NCI-H1436 treated with DMSO at 0.1 percent for 48 hours (cell line): ENCODE data around the gene RAPGEF1.
"Not testable (repeated sequence)": the region's sequence is repeated elsewhere in the genome, so short reads cannot be mapped to it uniquely, and the experiment has no call there.

Experiments used
- DNase-seq: peaks from one replicate; lab custom pipeline; 2025; lab: John Stamatoyannopoulos, UW

The RAPGEF1 gene

DNA sequence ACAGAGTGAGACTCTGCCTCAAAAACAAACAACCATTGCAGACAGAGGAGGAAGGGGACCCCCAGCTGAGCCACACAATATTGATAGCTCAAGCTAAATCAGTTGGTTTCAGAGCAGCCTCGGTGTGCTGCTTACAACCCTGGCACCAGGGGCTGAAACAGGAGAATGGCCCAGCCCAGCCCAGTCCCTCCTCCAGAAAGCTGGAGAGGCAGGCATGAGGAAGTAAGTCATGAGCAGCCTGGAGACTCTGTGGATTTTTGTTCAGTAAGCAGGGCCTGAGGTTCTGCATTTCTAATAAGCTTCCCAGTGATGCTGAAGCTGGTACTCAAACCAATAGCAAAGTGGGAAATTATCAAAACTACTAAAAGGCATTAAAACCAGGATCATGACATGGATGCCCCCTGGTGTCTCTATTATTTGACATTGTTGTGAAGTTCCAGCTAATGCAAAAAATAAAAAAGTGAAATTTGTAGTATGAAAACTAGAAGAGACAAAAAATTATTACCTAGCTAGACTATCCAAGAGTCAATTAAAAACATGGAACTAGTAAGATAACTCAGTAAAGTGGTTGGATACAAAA, 180.4 kb downstream of the RAPGEF1 start:
- DNase-seq: no peak

DNA sequence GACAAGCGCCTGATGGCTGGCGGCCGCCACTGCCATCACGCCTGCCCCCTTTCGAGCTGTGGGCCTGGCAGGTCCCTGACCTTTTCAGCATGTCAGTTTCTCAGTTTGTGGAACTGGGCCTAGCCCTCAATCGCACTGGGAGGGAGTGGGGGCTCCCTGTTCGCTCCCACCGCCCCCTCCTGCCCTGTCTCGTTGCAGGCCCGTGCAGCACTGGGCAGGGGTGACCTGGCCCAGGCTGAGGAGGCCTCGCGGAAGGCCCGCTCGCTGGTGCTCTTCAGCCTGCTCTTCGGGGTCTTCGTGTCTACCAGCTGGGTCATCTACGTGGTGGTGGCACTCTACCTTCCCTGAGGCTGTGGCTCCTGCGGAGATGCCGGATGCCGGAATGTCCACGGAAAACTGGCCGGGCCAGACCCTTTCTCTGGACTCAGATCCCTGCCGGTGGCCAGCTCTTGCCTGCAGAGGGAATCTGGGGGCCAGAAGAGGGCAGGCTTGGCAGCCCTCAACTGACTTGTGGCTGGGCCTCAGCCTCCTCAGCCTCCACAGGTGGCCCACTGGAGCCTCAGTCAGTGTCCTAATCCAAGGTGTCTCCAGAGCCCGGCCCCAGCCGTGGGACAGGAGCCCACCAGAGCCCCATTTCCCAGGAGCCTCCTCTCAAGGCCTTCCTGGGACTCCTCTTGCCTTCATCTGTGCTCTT, 181.9 kb downstream of the RAPGEF1 start:
- DNase-seq: no peak

GRCh38 chr9:131555841-131556673, 183.8 kb downstream of the RAPGEF1 start:
- no peak for DNase-seq

DNA sequence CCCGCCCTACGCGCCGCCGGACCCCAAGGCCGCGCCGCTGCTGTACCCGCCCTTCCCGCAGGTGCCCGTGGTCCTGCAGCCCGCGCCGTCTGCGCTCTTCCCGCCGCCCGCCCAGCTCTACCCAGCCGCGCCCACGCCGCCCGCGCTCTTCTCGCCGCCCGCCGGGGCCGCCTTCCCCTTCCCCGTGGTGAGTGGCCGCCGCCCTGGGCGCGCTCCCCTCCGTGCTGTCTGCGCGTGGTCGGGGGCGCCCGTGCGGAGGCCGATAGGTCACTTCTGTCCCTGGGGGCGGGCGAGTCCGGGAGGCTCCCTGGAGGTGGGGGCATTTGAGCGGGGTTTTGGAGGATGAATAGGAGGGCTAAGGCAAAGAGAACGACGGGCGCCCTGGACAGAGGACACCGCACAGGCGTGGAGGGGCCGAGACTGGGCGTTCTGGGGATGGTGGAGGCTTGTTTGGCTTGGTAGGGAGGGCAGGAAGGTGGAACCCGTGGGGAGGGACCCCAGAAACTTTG, 185.0 kb downstream of the RAPGEF1 start:
- DNase-seq: no peak

GRCh38 chr9:131554087-131554842, 185.6 kb downstream of the RAPGEF1 start:
- DNase-seq: no peak

DNA sequence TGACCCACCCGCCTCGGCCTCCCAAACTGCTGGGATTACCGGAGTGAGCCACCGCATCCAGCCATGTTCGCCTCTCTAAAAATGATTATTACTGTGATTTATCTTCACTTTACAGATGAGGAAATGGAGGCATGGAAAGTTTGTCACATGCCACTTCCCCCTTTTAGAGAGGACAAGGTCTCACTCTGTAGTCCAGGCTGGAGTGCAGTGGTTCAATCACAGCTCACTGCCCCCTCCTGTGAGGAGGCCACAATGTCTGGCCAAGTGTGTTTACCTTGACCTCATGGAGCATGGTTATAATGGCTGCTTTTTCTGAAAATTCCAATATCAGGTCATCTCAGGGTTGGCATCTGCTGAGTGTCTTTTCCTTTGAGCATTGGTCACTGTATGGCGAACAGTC, 187.8 kb downstream of the RAPGEF1 start:
- no peak for DNase-seq

- DNase-seq: not testable (repeated sequence)
Measured at GRCh38 chr9:131550465-131550864, 189.4 kb downstream of the RAPGEF1 start.

DNA sequence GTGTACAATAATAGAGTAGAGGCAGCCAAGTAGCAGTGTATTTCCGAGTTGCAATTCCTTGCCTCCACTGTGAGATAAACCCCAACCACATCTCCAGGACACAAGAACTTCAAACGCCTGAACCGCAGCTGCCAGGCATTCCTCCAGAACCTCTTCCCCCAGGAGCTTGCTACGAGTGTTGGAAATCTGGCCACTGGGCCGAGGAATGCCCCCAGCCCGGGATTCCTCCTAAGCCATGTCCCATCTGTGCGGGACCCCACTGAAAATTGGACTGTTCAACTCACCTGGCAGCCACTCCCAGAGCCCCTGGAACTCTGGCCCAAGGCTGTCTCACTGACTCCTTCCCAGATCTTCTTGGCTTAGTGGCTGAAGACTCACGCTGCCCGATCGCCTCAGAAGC, 190.7 kb downstream of the RAPGEF1 start:
- not testable (repeated sequence) for DNase-seq

DNA sequence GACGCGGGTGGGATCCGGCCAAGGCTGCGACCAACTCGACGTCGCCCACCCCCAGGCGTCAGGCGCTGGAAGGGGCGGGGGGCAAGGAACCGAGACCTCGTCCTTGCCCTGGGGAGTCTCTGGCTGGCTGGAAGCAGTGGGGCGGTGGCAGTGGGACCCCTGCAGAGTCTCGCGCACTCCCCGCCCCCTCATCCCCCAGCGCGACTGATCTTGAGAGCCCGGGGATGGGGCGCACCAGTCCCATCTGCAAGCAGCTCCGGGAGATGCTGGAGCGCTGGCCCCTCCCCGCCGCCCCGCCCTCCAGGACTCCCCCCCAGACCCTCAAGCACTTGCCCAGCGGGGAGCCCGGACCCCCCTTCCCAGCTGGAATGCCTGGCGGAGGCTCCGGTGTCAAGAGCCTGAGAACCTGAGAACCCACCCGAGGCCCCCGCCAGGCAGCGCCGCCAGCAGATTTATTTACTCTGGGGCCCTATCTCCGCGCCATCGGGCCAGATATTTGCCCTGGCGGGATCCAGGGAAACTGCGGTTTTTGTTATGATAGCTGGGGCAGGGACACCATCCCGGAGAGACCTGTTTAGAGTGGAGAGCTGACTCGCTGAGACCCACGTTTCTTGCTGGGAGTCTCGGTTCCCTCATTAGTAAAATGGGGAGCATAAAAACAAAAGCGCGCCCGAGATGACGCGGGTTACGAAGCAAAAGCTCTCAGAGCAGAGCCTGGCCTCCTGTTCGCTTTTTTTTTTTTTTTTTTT, 193.4 kb downstream of the RAPGEF1 start:
- DNase-seq: no peak

DNA sequence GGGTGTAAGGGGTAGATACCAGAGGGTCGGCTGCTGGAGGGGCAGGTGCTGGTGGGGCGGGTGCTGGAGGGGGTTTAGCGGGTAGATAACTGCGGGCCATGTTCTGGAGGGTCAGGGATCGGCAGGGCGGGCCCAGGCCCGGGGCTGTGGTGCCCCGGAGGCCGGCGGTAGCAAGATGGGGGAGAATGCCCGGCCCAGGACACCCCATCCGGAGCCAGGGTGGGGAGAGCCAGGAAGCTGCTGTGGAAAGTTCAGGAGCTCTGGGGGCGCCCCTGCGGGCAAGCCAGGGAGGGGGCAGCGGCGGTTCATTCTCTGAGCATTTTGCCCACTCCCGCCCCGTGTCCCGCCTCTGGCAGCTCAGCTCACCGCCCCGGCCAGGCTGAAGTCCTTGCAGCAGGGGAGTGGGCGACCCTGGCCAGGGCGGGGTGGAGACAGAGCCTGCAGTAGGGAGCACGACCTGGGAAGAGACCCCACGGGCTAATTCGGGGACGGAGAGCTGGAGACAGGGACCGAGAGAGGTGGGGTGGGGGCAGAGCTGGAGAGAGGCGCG, 194.0 kb downstream of the RAPGEF1 start:
- DNase-seq: no peak

- DNase-seq: no peak
Measured at GRCh38 chr9:131545003-131545785, 194.7 kb downstream of the RAPGEF1 start, which contains the start of gene PRRT1B. PRRT1B (plus strand) TSS chr9:131545523; CDS start chr9:131545616, 93 bp downstream.

DNA sequence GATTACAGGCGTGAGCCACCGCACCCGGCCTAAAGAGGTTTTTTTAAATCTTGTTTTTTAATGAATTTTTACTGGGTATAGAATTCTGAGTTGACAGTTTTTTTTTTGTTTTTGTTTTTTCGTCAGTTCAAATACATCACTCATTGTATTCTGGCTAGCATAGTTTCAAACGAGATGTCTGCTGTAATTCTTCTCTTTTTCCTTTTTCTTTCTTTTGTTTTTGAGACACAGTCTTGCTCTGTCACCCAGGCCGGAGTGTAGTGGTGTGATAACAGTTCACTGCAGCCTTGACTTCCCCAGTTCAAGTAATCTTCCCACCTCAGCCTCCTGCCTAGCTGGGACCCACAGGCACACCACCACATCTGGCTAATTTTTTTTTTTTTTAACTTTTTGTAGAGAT, 196.7 kb downstream of the RAPGEF1 start:
- DNase-seq: no peak

DNA sequence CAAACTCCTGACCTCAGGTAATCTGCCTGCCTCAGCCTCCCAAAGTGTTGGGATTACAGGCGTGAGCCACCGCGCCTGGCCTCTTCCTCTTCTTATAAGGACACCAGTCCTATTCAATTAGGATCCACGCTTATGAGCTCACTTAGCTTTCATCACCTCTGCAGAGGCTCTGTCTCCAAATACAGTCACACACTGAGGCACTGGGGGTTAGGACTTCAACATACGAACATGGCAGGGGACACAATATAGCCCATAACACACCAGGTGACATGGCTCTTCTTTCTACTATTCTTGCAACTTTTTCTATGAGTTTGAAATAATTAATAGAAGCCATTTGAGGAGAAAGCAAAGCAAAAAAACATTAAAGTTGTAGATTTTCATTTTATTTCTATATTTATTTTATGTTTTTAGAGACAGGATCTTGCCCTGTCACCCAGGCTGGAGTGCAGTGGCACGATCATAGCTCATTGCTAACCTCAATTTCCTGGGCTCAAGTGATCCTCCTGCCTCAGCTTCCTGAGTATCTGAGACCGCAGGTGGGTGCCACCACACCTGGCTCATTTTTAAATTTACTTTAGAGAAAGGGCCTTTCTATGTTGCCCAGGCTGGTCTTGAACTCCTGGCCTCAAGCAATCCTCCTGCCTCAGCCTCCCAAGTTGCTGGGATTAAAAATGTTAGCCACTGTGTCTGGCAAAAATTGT, 200.5 kb downstream of the RAPGEF1 start:
- DNase-seq: no peak

- DNase-seq: no peak
Measured at GRCh38 chr9:131537946-131538345, 201.9 kb downstream of the RAPGEF1 start.

DNA sequence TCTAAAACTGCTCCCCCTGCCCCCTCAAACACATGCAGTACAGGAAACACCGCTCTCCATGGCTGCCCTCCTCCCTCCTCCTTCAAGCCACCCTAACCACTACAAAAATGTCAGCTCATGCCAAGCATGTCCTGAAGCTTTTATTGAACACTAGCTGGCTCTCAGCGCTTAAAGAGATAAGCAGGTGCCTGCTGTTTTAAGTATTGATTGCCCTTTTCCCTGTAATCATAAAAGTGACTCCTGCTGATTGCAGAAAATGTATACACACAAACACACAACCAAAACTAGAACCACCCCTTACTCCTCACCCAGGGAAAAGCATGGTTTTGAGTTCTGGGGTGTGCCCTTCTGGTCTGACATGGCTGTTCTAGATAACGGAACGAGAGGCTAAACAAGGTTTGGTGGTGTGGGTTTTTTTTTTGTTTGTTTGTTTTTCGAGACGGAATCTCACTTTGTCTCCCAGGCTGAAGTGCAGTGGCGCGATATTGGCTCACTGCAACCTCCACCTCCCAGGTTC, 205.1 kb downstream of the RAPGEF1 start:
- DNase-seq: no peak

- DNase-seq: peak; percentile 11
Measured at GRCh38 chr9:131530920-131531832, 208.7 kb downstream of the RAPGEF1 start, which contains the start of gene UCK1. UCK1 (minus strand) TSS chr9:131531263; CDS start chr9:131531174, 89 bp downstream.

DNA sequence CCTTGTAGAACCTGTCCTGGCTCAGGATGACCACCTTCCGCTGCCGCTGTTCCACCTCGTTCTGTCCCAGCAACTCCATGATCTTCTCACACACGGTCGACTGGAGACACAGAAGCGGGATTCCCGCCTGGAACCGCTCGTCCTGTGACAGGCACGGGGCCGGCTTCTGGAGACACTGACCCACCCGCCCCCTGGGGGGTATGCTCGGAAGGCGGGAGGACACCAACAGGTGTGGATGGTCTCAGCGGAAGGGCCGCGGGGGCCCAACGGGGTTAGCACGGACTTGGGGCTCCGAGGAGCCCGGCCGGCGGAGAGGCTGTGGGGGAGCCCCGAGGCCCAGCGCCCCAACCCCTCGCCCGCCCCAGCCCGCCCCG, 209.3 kb downstream of the RAPGEF1 start:
- DNase-seq: no peak
